H9 (cell line): ENCODE results near the gene HSD17B8. TPM values are rescaled to one million over a fixed set of nuclear protein-coding genes. Genes with fewer than 3 reads are reported as not detected.

Source experiments
- DNase-seq: peaks from one replicate; pipeline ENCODE4 v3.0.0-alpha.2; 2017
- H2AFZ ChIP-seq: one replicate; pipeline ENCODE4 v1.6.1; 2013; ENCODE audit warnings: mild to moderate bottlenecking, low read length, control low read depth, moderate library complexity
- H2AK5ac ChIP-seq: 2 replicates; pipeline ENCODE4 v1.6.1; 2013; ENCODE audit warnings: low read length, control low read depth, mixed read lengths; ENCODE audit not compliant: insufficient read length
- H2BK120ac ChIP-seq: one replicate; pipeline ENCODE4 v1.6.1; 2013; ENCODE audit warnings: low read depth, mild to moderate bottlenecking, low read length, control low read depth, inconsistent platforms; ENCODE audit not compliant: poor library complexity, severe bottlenecking
- H2BK12ac ChIP-seq: 2 replicates; pipeline ENCODE4 v1.6.1; 2013; ENCODE audit warnings: low read length, control low read depth, mixed read lengths, low read depth; ENCODE audit not compliant: insufficient read length
- H2BK15ac ChIP-seq: 2 replicates; pipeline ENCODE4 v1.6.1; 2013; ENCODE audit warnings: low read depth, low read length, control low read depth
- H2BK20ac ChIP-seq: one replicate; pipeline ENCODE4 v1.6.1; 2013; ENCODE audit warnings: low read depth, mild to moderate bottlenecking, low read length, control low read depth, inconsistent platforms; ENCODE audit not compliant: poor library complexity, severe bottlenecking
- H2BK5ac ChIP-seq: 2 replicates; pipeline ENCODE4 v1.6.1; 2013; ENCODE audit warnings: low read length, control low read depth, mixed read lengths; ENCODE audit not compliant: insufficient read length
- H3K14ac ChIP-seq: 2 replicates; pipeline ENCODE4 v1.6.1; 2013; ENCODE audit warnings: low read length, control low read depth; ENCODE audit not compliant: insufficient read depth
- H3K18ac ChIP-seq: 2 replicates; pipeline ENCODE4 v1.6.1; 2013; ENCODE audit warnings: low read depth, mild to moderate bottlenecking, mixed read lengths, low read length, control low read depth; ENCODE audit not compliant: insufficient read length
- H3K23ac ChIP-seq: 2 replicates; pipeline ENCODE4 v1.6.1; 2013; ENCODE audit warnings: low read length, control low read depth, mixed read lengths, low read depth; ENCODE audit not compliant: insufficient read length
- H3K23me2 ChIP-seq: 2 replicates; pipeline ENCODE4 v1.6.1; 2013; ENCODE audit warnings: low read depth, mild to moderate bottlenecking, mixed read lengths, low read length, control low read depth; ENCODE audit not compliant: insufficient read length, poor library complexity, severe bottlenecking
- H3K27ac ChIP-seq: 2 replicates; pipeline ENCODE4 v1.5.1; 2013; ENCODE audit warnings: low read length, control low read depth, mixed read lengths, low read depth; ENCODE audit not compliant: insufficient read length
- H3K27me3 ChIP-seq: 2 replicates; pipeline ENCODE4 v1.6.1; 2013; ENCODE audit warnings: low read length, control low read depth, inconsistent platforms; ENCODE audit not compliant: insufficient read depth
- H3K4ac ChIP-seq: 2 replicates; pipeline ENCODE4 v1.6.1; 2013; ENCODE audit warnings: low read depth, mild to moderate bottlenecking, control low read depth, inconsistent platforms, low read length, moderate library complexity
- H3K4me1 ChIP-seq: 2 replicates; pipeline ENCODE4 v1.6.1; 2013; ENCODE audit warnings: low read length, control low read depth, inconsistent platforms; ENCODE audit not compliant: insufficient read depth
- H3K4me2 ChIP-seq: 2 replicates; pipeline ENCODE4 v1.6.1; 2013; ENCODE audit warnings: low read length, control low read depth, mixed read lengths; ENCODE audit not compliant: insufficient read length, insufficient read depth
- H3K56ac ChIP-seq: 2 replicates; pipeline ENCODE4 v1.6.1; 2013; ENCODE audit warnings: low read depth, mild to moderate bottlenecking, mixed read lengths, low read length, control low read depth; ENCODE audit not compliant: insufficient read length
- H3K79me1 ChIP-seq: 2 replicates; pipeline ENCODE4 v1.6.1; 2013; ENCODE audit warnings: low read depth, mild to moderate bottlenecking, moderate library complexity, low read length, control low read depth, inconsistent platforms; ENCODE audit not compliant: insufficient read depth, poor library complexity, severe bottlenecking
- H3K79me2 ChIP-seq: 2 replicates; pipeline ENCODE4 v1.6.1; 2013; ENCODE audit warnings: low read length, control low read depth, inconsistent platforms; ENCODE audit not compliant: insufficient read depth
- H3K9ac ChIP-seq: 2 replicates; pipeline ENCODE4 v1.6.1; 2013; ENCODE audit warnings: low read length, control low read depth, mixed read lengths; ENCODE audit not compliant: insufficient read length; ENCODE audit errors: extremely low read depth
- H3K9me3 ChIP-seq: one replicate; pipeline ENCODE4 v1.6.1; 2013; ENCODE audit warnings: low read depth, low read length, inconsistent platforms; ENCODE audit not compliant: control insufficient read depth
- H3T11ph ChIP-seq: one replicate; pipeline ENCODE4 v1.6.1; 2013; ENCODE audit warnings: mild to moderate bottlenecking, low read length, control low read depth, inconsistent platforms
- H4K20me1 ChIP-seq: one replicate; pipeline ENCODE4 v1.6.1; 2013; ENCODE audit not compliant: control insufficient read depth, insufficient read length, insufficient read depth
- H4K5ac ChIP-seq: 2 replicates; pipeline ENCODE4 v1.6.1; 2013; ENCODE audit warnings: low read depth, mild to moderate bottlenecking, mixed read lengths, low read length, control low read depth; ENCODE audit not compliant: insufficient read length
- H4K8ac ChIP-seq: replicated peaks from 2 replicates; pipeline ENCODE4 v1.6.1; 2013; ENCODE audit warnings: low read length, control low read depth, mixed read lengths, low read depth; ENCODE audit not compliant: insufficient read length
- H4K91ac ChIP-seq: 2 replicates; pipeline ENCODE4 v1.6.1; 2013; ENCODE audit warnings: low read depth, mild to moderate bottlenecking, moderate library complexity, mixed read lengths, low read length, control low read depth; ENCODE audit not compliant: insufficient read length
- H3K27ac Mint-ChIP-seq, 3 experiments: 2 replicates in 2 of 3; 3 replicates in 1 of 3; pipeline ENCODE4 v1.8.0; 2020 to 2021; ENCODE audit warnings: mixed read lengths in 3 of 3, mild to moderate bottlenecking in 1 of 3, moderate library complexity in 1 of 3
- H3K27me3 Mint-ChIP-seq: 2 replicates; pipeline ENCODE4 v1.8.0; 2021; ENCODE audit warnings: low read depth, mild to moderate bottlenecking, moderate library complexity, mixed read lengths
- H3K36me3 Mint-ChIP-seq, 3 experiments: 2 replicates in 2 of 3; 3 replicates in 1 of 3; pipeline ENCODE4 v1.8.0; 2020 to 2021; ENCODE audit warnings: low read depth in 3 of 3, mixed read lengths in 3 of 3; ENCODE audit not compliant: insufficient read depth in 1 of 3
- H3K4me1 Mint-ChIP-seq, 2 experiments: 2 replicates each; pipeline ENCODE4 v1.8.0; 2020; ENCODE audit warnings: mixed read lengths in 2 of 2
- H3K4me3 Mint-ChIP-seq, 2 experiments: 2 replicates in 1 of 2; 3 replicates in 1 of 2; pipeline ENCODE4 v1.8.0; 2020 to 2021; ENCODE audit warnings: mild to moderate bottlenecking in 2 of 2, mixed read lengths in 2 of 2, moderate library complexity in 1 of 2
- H3K9me3 Mint-ChIP-seq, 2 experiments: 2 replicates in 1 of 2; 3 replicates in 1 of 2; pipeline ENCODE4 v1.8.0; 2020; ENCODE audit warnings: mild to moderate bottlenecking in 2 of 2, mixed read lengths in 2 of 2, moderate library complexity in 1 of 2
- CTCF ChIP-seq: fragments of 200-600 bp; sonication (generic); conservative IDR thresholded peaks from 3 replicates; pipeline ENCODE4 v1.8.0; 2021; ENCODE audit warnings: antibody characterized with exemption, mild to moderate bottlenecking
- WGBS: extraction: QIAGEN DNeasy Blood & Tissue Kit; methylation state at CpG from one replicate; pipeline ENCODE4 v1.1.7; 2013; ENCODE audit warnings: missing lambda C conversion rate, low lambda C conversion rate, mixed read lengths; ENCODE audit not compliant: insufficient read length; ENCODE audit errors: extremely low coverage; 5-methylcytosine and 5-hydroxymethylcytosine counted together
- total RNA-seq: library from RNA; stranded (reverse); gene quantifications from 2 replicates; pipeline ENCODE4 v1.2.1, GENCODE V29; 2021

The HSD17B8 gene
- total RNA-seq, 1 experiment from 2014 or later: 7.1 TPM

GRCh38 chr6:33166363-33166762 lies 38.1 kb upstream of the HSD17B8 start:
- TF ChIP-seq CTCF: no peak
- no peak overlapping the region for H3K27ac ChIP-seq
- H4K5ac ChIP-seq: no peak overlapping the region
- no peak overlapping the region for H3K4ac ChIP-seq
- H3K23me2 ChIP-seq: peaks cover 5% of the 10 kb centered on the region
- H3K9ac ChIP-seq: no peak overlapping the region
- no CpG with 5 or more reads among the region's 6 CpGs for WGBS
- no peak overlapping the region for H4K91ac ChIP-seq
- H4K20me1 ChIP-seq: peaks cover 3% of the 10 kb centered on the region
- no peak overlapping the region for H2BK120ac ChIP-seq
- no peak overlapping the region for H2AFZ ChIP-seq
- H4K8ac ChIP-seq: no peak overlapping the region
- H3K79me1 ChIP-seq: no peaks in the 10 kb centered on the region
- Mint-ChIP-seq H3K4me3 (no peak overlapping the region), H3K27ac (peak overlapping the region in 2 of 3 experiments; percentile 17 to 44; a peak in 2 of 7 replicates), H3K36me3 (no peaks in the 10 kb centered on the region), H3K4me1 (peaks cover 17 to 20% of the 10 kb centered on the region in 2 experiments), H3K9me3 (no peaks in the 10 kb centered on the region), H3K27me3 (peaks cover 29% of the 10 kb centered on the region)
- H3K18ac ChIP-seq: no peak overlapping the region
- no peak overlapping the region for H2BK5ac ChIP-seq
- H3K4me2 ChIP-seq: no peak overlapping the region
- H2BK12ac ChIP-seq: no peak overlapping the region
- no peaks in the 10 kb centered on the region for H3K79me2 ChIP-seq
- peaks cover 2% of the 10 kb centered on the region; the same call in 1 of the 2 replicates for H3K27me3 ChIP-seq
- H3K23ac ChIP-seq: no peak overlapping the region
- no peak for DNase-seq
- H3K14ac ChIP-seq: no peak overlapping the region; the same call in 1 of the 2 replicates
- no peaks in the 10 kb centered on the region for H3K4me1 ChIP-seq
- no peak overlapping the region for H2AK5ac ChIP-seq
- H3T11ph ChIP-seq: no peak overlapping the region
- H2BK20ac ChIP-seq: no peak overlapping the region
- H3K56ac ChIP-seq: no peak overlapping the region
- H3K9me3 ChIP-seq: no peaks in the 10 kb centered on the region
- no peak overlapping the region for H2BK15ac ChIP-seq
